Inflammatory macrophage (primary cell): ENCODE data around the gene HAUS7.

ENCODE experiments used
- DNase-seq, 2 donors: peaks; one replicate each; pipeline ENCODE4 v3.0.0-alpha.2; 2020 to 2022
- total RNA-seq, 18 experiments: gene quantifications; one replicate each; lab custom pipeline; 2026; ENCODE audit warnings: mixed read lengths in 6 of 18, inconsistent platforms in 2 of 18; lab: John Stamatoyannopoulos, UW

HAUS7 gene
- total RNA-seq = 0.06 to 0.91 (median 0.39) reads per million in 18 experiments

DNA sequence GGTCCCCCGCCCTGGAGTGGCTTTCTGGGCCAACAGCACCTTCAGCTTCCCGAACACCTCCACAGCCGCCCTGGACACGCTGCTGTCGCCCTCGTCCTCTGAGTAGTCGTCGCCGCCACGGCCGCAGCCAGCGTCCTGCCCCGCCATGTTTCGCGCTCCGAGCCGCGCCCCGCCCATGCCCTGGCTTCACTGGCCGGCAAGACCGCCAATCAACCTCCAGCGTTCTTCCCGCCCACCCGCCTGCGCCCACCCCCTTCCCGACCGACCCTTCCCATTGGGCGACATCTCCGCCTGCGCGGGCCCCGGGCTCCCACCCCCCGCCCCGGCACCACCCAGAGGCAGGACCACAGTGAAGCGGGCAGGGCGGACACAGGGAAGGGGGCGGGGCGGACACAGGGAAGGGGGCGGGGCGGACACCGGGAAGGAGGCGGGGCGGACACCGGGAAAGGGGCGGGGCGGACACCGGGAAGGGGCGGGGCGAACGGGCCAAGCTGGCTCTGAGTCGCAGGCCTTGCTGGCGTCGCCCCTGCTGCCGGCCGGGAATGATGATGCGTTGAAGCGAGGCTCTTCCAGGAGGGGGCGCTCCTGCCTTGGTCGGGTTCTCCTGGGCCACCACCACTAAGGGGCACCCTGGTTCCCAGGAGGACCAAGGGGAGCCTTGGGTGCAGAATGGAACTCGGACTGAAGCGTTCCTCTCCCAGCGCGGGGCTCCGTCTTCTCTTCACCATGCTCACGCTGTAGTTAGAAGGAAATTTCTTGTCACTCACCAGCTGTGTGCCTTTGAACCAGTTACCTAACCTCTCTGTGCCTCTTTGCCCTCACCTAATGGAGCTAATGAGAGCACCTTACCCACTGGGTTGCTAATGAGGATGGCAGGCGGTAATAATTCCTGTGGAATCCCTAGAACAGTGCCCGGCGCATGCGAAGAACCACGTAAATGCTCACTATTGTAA, at the start of gene HAUS7:
Gene HAUS7, minus strand, starts transcription at position 166 of the 953 bp plus-strand sequence. Its CDS starts 19 bp downstream, at position 147.
- DNase-seq = peak; percentile 87 to 89

DNA sequence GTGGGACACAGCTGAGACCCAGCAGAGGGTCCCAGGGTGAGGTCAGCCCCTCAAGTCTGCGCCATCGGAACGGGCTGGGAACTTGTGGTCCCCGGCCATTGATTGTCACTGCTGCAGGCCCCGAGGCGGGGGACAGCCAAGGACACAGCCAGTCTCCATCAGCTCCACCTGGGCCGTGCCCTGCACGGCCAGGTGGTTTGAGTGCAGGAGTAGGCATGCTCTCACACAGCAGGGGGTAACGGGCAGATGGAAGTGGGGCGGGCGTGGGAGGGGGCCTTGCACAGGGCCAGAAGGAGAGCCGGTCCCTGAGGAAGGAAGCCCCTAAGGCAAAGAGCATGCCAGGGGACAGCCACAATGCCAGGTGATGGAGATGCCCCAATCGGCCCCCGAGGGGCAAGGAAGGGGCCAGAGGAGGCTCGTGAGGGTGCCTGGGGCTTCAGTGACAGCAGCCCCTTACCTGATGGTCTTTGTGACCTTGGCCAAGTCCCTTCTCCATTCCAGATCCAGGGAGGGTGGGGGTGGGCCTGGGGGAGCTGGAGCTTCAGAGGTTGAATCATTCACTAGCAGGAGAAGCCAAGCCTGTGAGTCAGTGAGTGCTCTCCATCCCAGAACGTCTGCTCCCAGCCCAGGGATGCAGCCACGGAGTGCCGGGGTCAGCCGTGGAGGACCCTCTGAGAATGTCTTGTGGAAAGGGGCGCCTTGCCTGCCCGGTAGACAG, 49.4 kb upstream of the HAUS7 start:
- DNase-seq = no peak

GRCh38 chrX:153517946-153518834, 47.8 kb upstream of the HAUS7 start:
- no peak for DNase-seq

GRCh38 chrX:153517423-153517822, 47.0 kb upstream of the HAUS7 start, which contains the start of gene ATP2B3:
Gene ATP2B3 (plus strand): TSS chrX:153517642. CDS start chrX:153536248, 18,606 bp downstream.
- no peak for DNase-seq

- DNase-seq = no peak
Measured at GRCh38 chrX:153516073-153516472, 45.7 kb upstream of the HAUS7 start.

DNA sequence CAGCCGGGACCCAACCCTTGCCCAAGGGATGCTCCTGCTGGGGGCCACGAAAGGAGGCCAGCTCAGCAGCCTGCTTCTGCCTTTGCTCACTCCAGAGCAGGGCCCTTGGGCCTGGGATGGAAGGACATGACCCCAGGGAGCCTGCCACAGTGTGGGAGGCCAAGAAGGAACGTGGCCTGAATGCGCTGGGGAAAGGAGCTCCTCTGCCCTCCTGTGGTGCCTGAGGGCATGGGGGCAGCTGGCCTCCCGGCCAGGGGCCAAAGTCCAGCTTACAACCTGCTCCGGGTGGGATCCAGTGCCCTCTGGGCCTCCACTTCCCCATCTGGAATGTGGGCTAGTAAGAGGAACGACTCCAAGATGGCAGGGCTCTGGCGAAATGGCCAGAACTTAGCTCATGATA, 45.1 kb upstream of the HAUS7 start:
- no peak for DNase-seq

- DNase-seq = no peak
Measured at GRCh38 chrX:153514259-153514658, 43.9 kb upstream of the HAUS7 start.

DNA sequence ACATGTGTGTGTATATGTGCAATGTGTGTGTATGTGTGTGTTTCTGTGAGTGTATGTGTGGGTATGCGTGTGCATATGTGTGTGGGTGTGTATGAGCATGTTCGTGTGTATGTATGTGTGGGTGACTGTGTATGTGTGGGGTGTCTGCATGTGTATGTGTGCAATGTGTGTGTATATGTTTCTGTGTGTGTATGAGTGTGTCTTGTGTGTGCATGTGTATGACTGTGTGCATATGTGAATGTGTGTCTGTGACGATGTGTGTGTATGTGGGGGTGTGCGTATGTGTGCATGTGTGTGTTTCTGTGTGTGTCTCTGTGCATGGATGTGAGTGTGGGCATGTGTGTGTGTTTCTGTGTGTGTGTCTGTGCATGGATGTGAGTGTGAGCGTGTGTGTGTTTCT, 42.9 kb upstream of the HAUS7 start:
- DNase-seq = no peak

GRCh38 chrX:153512501-153512893, 42.1 kb upstream of the HAUS7 start:
- no peak for DNase-seq

DNA sequence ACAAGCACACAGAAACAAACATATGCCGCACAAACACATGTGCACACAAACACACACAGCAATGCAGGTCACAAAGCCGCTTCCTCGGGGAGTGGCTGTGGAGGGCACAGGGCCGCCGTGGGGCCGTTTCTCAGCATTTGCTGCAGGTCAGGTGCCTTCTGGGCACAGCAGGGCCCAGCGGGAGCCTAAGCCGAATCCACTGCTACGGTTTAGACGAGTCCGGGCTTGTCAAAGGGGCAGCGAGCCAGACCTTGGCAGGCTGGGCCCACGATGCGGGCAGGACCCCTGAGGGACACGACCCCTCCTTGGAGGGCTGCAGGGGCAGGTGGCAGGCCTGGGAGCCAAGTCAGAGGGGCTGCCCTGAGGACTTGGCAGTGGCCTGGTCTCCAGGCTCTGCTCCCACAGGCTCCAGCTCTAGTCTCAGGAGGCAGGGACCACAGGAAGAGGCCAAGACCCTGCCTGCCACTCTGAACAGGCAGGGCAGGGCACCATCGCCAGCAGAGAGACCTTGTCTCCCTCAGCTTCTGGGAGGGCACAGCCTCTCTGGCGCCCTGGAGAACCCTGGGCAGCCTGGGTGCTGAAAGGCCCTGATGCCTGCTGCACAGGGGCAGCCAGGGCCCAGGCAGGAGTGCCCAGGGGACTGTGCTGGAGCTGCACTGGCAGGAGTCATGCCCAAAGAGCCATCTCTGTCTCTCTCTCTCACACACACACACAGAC, 41.6 kb upstream of the HAUS7 start:
- DNase-seq = no peak

GRCh38 chrX:153510383-153510782, 40.0 kb upstream of the HAUS7 start:
- DNase-seq = no peak

GRCh38 chrX:153509592-153509991, 39.2 kb upstream of the HAUS7 start:
- no peak for DNase-seq

DNA sequence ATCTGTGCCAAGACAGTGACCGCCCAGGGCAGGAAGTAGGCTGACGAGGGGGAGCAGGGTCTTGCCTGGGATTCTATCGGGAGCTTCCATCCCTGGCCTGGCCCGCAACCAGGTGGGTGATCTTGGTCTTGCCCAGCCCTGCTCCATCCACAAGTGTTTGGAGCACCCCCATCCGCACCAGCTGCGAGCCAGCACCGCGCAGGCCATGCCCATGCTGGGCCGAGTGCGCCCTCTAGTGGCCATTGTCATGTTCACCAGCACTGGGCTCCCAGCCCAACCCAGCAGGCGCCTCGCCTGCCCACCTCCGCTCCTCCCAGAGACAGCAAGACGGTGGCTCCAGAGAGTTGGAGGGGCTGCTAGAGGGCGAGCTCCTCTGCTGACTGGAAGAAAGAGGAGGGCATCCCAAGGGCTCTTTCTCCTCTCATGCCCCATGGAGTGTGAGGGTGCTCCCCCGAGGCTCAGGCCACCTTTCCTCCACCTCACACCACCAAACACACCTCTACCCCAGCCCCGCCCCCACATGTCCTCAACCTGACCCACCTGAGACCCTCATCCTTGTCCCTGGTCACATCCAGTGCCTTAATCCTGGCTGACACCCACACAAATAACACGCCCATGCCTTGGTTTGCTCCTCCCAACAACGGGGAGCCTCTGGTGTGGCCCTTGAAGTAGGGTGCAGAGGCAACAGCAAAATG, 37.3 kb upstream of the HAUS7 start:
- DNase-seq = peak; percentile 56 to 73

DNA sequence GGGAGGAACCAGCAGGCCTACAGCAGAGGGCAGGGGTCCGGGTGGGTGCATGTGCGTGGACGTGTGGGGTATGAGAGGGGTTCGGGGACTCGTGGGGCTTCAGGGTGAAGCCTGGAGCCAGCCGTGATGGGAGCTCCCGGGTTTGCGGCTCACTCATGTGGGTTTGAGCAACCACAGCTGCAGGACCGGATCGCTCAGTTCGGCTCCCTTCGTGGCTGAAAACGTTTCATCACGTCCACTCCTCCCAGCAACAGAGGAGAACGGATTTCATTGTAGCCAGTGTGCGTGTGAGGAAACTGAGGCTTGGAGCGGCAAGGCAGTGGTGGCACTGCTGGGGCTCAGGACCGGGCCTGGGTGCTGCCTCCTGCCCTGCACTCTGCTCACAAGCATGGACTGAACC, 35.0 kb upstream of the HAUS7 start:
- DNase-seq = no peak

GRCh38 chrX:153504445-153505016, 34.2 kb upstream of the HAUS7 start:
- no peak for DNase-seq

GRCh38 chrX:153502796-153503195, 32.4 kb upstream of the HAUS7 start:
- DNase-seq = no peak

DNA sequence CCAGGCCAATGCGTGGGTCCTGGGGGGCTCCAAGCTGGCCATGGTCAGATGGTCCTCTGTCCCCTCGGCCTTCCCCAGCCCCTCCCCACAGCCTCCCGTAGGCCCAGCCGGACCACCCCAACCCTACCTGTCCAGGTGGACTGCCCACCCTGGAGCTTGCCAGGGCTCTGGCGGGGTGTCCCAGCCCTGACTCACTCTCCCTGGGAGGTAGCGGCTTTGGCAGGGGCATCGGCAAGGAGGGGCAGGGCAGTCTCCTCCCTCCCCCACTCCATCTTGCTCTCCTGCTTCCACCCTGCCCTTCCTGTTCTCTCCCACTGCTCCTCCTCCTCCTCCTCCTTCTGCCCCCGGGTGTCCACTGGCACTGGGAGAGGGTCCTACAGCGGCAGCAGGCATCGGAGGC, 31.8 kb upstream of the HAUS7 start:
- no peak for DNase-seq

DNA sequence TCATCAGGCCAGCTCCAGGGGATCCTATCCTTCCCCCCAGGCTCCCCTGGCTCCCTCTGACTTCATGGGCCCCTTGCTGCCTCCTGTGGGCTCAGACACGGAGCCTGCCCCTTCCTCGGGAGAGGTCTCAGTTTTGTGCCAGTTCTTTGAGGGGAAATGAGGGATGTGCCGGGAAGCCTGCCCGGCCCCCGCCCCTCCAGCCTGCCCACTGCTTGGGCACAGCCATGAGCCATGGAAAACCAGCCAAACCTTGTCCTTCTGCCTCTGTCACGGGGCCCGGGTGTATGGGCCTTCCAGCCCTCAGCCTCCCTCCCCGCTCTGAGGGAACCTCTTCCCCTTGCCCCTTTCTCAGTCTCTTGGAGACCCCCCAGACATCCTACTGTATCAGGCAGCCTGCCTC, 31.2 kb upstream of the HAUS7 start:
- DNase-seq = no peak

DNA sequence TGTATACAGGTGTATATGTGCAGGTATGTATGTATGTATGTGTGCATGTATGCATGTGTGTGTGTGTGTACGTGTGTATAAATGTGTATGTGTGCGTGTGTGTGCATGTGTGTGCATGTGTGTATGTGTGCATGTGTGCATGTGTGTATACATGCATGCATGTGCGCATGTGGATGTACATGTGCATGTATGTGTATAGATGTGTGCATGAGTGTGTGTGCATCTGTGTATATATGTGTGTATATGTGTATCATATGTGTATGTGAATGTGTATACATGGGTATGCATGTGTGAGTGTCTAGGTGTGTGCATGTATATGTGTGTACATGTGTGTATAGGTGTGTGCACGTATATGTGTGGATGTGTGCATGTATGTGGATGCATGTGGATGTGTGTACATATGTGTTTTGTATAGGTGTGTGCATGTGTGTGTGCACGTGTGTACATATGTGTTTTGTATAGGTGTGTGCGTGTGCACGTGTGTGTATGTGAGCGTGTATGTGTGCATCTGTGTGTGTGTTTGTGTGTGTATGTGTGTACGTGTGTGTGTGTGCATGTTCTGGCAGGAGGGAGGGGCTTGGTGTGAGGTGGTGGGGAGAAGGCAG, 30.4 kb upstream of the HAUS7 start:
- no peak for DNase-seq

- no peak for DNase-seq
Measured at GRCh38 chrX:153499876-153500275, 29.5 kb upstream of the HAUS7 start.
